NT2/D1 (cell line): ENCODE results near the gene ARVCF.

ENCODE experiments used
- SUZ12 ChIP-seq: IDR thresholded peaks from 2 replicates; pipeline ENCODE4 v1.6.1; 2011; ENCODE audit not compliant: insufficient read length, insufficient read depth; ENCODE audit errors: extremely low read depth
- ZNF274 ChIP-seq: IDR thresholded peaks from 2 replicates; pipeline ENCODE4 v1.6.1; 2011; ENCODE audit warnings: mild to moderate bottlenecking, low read depth, low read length

DNA sequence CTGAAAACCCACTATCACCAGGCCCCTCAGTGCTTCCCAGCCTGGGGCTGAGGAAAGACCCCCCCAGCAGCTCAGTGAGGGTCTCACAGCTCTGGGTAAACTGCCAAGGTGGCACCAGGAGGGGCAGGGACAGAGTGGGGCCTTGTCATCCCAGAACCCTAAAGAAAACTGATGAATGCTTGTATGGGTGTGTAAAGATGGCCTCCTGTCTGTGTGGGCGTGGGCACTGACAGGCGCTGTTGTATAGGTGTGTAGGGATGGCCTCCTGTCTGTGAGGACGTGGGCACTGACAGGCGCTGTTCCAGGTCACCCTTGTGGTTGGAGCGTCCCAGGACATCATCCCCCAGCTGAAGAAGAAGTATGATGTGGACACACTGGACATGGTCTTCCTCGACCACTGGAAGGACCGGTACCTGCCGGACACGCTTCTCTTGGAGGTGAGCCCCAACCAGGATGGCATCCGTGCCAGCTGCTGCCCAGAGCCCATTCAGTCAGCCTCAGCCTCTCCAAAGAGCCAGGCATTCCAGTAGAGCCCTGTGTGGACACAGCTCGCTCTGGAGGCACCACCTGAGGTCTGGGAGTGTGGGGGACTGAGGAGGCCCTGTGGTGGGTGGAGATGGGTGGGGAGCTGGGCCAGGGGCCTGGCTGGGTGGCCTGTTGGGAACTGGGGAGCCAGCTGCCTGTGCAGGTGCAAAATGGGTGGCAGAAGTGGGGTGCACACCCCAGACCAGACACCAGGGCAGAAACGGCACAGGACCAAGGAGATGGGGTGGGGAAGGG is 52.6 kb downstream of the ARVCF start:
- TF ChIP-seq SUZ12 (no peak), ZNF274 (no peak)
